Ovary (tissue), 9 donors: ENCODE measurements around the gene PARD6B. TPM values are rescaled to one million over a fixed set of nuclear protein-coding genes. Genes with fewer than 3 reads are reported as not detected.

Experiments
- DNase-seq, 5 donors: peaks; one replicate each; pipeline ENCODE4 v3.0.0-alpha.2; 2019 to 2020
- H3K27ac ChIP-seq, 2 donors: fragments of 200-600 bp; one replicate each; pipeline versions ENCODE4 v1.5.1 to v1.8.0; 2019 to 2022
- H3K27me3 ChIP-seq: fragments of 200-600 bp; one replicate; pipeline ENCODE4 v1.8.0; 2022
- H3K36me3 ChIP-seq: fragments of 200-600 bp; sonication (generic); one replicate; pipeline ENCODE4 v1.5.1; 2019
- H3K4me1 ChIP-seq: one replicate; pipeline ENCODE4 v1.8.1; 2013; ENCODE audit warnings: mild to moderate bottlenecking, moderate library complexity; ENCODE audit not compliant: insufficient read depth
- H3K4me3 ChIP-seq: fragments of 200-600 bp; sonication (generic); one replicate; pipeline ENCODE4 v1.5.1; 2017
- H3K9me3 ChIP-seq, 2 donors: fragments of 200-600 bp in 1 of 2; sonication (generic) in 1 of 2; one replicate each; pipeline versions ENCODE4 v1.5.1 to v1.8.1; 2013 to 2019; ENCODE audit warnings: mild to moderate bottlenecking in 1 of 2, moderate library complexity in 1 of 2
- EP300 ChIP-seq: sonication (generic); formaldehyde crosslinking; IDR thresholded peaks from one replicate; pipeline ENCODE4 v1.6.1; 2017; ENCODE audit warnings: antibody characterized with exemption
- POLR2A ChIP-seq: fragments of 450-650 bp; IDR thresholded peaks from one replicate; pipeline ENCODE4 v1.6.1; 2017; ENCODE audit warnings: antibody characterized with exemption, mild to moderate bottlenecking, moderate library complexity
- WGBS, 3 donors: extraction: QIAGEN DNeasy Blood & Tissue Kit in 1 of 3; methylation state at CpG; one replicate each; pipeline versions ENCODE4 v1.1.5 to v1.1.7; 2013 to 2017; 5-methylcytosine and 5-hydroxymethylcytosine counted together
- intact Hi-C, 4 donors: fragments of 100-400 bp; cut with DNase I; formaldehyde crosslinking; loops; one replicate each; pipeline versions ENCODE4 v1.11.0 to v1.15.1; 2022 to 2023
- polyA plus RNA-seq, 2 donors: library from polyadenylated mRNA; stranded (reverse); fragments of 200-250 nt in 1 of 2; fragments of 350-450 nt in 1 of 2; fragmentation: Illumina TruSeq in 1 of 2; extraction: RNeasy Lipid Tissue Mini Kit (QIAGEN cat#74804) in 1 of 2; gene quantifications; one replicate each; pipeline ENCODE4 v1.2.3, GENCODE V29; 2013 to 2014
- total RNA-seq, 7 donors: library from RNA; depleted of rRNA in 2 of 7; stranded (reverse); fragments of >200 nt in 2 of 7; fragmentation: NEBNext Ultra II Directional in 3 of 7; extraction: Animal tissue kit (Norgen Biotek cat#: 25700) in 3 of 7; gene quantifications; one replicate each; pipeline versions ENCODE4 v1.1.0 to v1.2.4, GENCODE V29; 2016 to 2023
- TF ChIP-seq, protein P1 (sequence below), 3 donors: fragments of 450-650 bp in 2 of 3; fragments of 200-600 bp in 1 of 3; IDR thresholded peaks; one replicate each; pipeline versions ENCODE4 v1.5.1 to v1.8.0; 2016 to 2022; ENCODE audit warnings: antibody characterized with exemption in 3 of 3, mild to moderate bottlenecking in 1 of 3
- donor health status: DM: no; HTN: no; CAD: no; lungs with moderate emphysema.
- donor health status: DM: no; HTN: no; CAD: no.
- donor health status: Bipolar disorder and iron deficiency.
- donor health status: DM: yes; HTN: yes; CAD: no.
- donor health status: DM: no; HTN: no; CAD: no.
- donor health status: DM: yes; HTN: yes; CAD: no.

The PARD6B gene
- total and polyA plus RNA-seq, 9 donors, result 0.91 to 14.4 (median 6.0) TPM

DNA sequence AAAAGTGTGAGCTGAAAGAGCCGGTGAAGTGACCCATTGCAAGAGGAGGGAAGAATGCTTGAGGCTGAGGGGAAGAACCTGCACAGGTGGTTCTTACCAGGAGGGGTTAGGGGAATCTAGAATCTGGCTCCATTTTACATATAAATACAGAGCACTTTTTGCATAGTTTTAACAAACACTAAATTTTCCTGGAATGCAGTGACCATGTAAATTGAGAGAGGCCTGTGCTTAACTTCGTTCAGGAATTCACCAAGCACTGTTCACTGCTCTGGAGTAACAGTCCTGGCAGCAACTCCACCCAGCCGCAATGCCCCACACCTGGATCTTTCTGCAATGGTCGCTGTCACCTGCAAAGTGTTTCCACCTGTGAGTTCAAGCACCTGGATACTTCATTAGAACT is 26.9 kb upstream of the PARD6B start:
- TF ChIP-seq, protein P1, sequence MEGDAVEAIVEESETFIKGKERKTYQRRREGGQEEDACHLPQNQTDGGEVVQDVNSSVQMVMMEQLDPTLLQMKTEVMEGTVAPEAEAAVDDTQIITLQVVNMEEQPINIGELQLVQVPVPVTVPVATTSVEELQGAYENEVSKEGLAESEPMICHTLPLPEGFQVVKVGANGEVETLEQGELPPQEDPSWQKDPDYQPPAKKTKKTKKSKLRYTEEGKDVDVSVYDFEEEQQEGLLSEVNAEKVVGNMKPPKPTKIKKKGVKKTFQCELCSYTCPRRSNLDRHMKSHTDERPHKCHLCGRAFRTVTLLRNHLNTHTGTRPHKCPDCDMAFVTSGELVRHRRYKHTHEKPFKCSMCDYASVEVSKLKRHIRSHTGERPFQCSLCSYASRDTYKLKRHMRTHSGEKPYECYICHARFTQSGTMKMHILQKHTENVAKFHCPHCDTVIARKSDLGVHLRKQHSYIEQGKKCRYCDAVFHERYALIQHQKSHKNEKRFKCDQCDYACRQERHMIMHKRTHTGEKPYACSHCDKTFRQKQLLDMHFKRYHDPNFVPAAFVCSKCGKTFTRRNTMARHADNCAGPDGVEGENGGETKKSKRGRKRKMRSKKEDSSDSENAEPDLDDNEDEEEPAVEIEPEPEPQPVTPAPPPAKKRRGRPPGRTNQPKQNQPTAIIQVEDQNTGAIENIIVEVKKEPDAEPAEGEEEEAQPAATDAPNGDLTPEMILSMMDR (IDR thresholded peaks at IDR 0.05), result no peak
- TF ChIP-seq POLR2A, result no peak
- TF ChIP-seq EP300, result no peak
- Histone ChIP-seq H3K27me3 (no peaks in the 10 kb centered on the region), H3K36me3 (no peaks in the 10 kb centered on the region), H3K27ac (no peak overlapping the region), H3K4me1 (no peaks in the 10 kb centered on the region), H3K9me3 (no peaks in the 10 kb centered on the region), H3K4me3 (no peak overlapping the region)
- no peak for DNase-seq
- 68 to 74% (median 71%) methylated on average over 4 of the region's 4 CpGs for WGBS, 3 donors
- intact Hi-C loops, result no loop called here

DNA sequence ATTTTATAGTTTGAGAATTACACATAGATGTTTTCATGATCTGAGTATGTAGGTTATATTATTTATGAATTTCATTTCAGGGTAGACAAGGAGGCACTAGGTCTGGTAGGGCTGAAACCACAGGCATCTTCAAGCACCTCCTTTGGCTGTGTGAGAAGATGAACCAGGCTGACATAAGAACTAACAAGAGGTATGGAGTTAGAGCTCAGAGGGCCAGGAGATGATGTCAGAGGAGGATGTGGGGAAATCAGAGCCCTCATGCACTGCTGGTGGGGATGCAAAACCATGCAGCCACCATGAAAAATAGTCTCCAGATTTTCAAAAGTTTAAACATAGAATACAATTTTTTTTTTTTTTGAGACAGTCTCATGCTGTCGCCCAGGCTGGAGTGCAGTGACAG is 26.4 kb upstream of the PARD6B start:
- Histone ChIP-seq H3K27me3 (no peaks in the 10 kb centered on the region), H3K9me3 (no peaks in the 10 kb centered on the region), H3K36me3 (no peaks in the 10 kb centered on the region), H3K4me1 (no peaks in the 10 kb centered on the region), H3K27ac (no peak overlapping the region), H3K4me3 (no peak overlapping the region)
- DNase-seq, result no peak
- intact Hi-C loops, result no loop called here
- TF ChIP-seq, protein P1 (IDR thresholded peaks at IDR 0.05), result no peak
- TF ChIP-seq EP300 (no peak), POLR2A (no peak)
- WGBS, 3 donors, result 94 to 100% (median 95%) methylated on average over 1 of the region's 1 CpG

DNA sequence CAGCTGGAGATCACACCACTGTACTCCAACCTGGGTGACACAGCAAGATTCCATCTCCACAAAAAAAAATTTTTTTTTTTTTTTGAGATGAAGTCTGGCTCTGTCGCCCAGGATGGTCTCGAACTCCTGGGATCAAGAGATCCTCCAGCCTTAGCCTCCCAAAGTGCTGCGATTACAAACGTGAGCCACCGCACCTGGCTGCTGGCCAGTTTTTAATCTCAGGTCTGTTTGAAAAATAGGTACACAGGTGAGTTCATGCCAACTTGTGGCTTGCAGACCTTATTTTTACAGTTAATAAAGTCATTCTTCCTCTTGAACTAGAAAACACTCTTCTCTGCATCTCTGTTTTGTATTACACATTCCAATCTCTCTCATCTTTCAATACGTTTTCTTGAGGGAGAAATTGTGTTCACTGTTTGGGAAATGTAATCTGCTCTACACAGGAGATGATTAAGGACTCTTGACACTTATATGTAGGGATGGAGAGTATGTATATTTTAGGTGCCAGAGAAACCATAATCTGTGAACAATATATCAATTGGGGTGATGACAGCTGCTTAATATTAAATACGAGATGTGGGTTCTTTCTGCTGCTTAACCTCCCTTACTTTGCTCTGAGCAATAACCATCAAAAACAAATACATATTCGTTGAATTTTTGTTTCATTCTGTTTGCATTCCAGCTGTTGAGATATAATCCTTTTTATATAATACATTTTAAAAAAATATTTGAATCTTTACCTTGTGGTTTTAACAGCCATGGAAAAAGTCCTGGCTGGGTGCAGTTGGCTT is 22.3 kb upstream of the PARD6B start:
- intact Hi-C loops, result no loop called here
- 40 to 44% (median 41%) methylated on average over 8 of the region's 8 CpGs for WGBS, 3 donors
- Histone ChIP-seq H3K9me3 (no peaks in the 10 kb centered on the region), H3K4me1 (no peaks in the 10 kb centered on the region), H3K27ac (no peak overlapping the region), H3K4me3 (no peak overlapping the region), H3K27me3 (no peaks in the 10 kb centered on the region), H3K36me3 (no peaks in the 10 kb centered on the region)
- TF ChIP-seq POLR2A (no peak), EP300 (no peak)
- TF ChIP-seq, protein P1 (IDR thresholded peaks at IDR 0.05), result no peak
- no peak for DNase-seq

DNA sequence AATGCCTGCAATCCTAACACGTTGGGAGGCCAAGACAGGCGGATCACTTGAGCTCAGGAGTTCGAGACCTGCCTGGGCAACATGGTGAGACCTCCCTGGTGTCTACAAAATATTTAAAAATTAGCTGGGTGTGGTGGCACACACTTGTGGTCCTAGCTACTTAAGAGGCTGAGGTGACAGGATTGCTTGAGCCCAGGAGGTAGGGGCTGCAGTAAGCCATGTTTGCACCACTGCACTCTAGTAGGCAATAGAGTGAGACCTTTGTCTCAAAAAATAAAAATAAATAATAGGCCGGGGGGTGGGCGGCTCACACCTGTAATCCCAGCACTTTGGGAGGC is 21.8 kb upstream of the PARD6B start:
- no peak for DNase-seq
- no peaks in the 10 kb centered on the region for H3K4me1 ChIP-seq
- intact Hi-C loops, result no loop called here
- no peaks in the 10 kb centered on the region for H3K9me3 ChIP-seq
- no peaks in the 10 kb centered on the region for H3K27me3 ChIP-seq
- H3K36me3 ChIP-seq, result no peaks in the 10 kb centered on the region
- no peak overlapping the region for H3K27ac ChIP-seq
- WGBS, 3 donors, result 47 to 53% (median 51%) methylated on average over 5 of the region's 5 CpGs
- no peak overlapping the region for H3K4me3 ChIP-seq
- no peak for TF ChIP-seq EP300

DNA sequence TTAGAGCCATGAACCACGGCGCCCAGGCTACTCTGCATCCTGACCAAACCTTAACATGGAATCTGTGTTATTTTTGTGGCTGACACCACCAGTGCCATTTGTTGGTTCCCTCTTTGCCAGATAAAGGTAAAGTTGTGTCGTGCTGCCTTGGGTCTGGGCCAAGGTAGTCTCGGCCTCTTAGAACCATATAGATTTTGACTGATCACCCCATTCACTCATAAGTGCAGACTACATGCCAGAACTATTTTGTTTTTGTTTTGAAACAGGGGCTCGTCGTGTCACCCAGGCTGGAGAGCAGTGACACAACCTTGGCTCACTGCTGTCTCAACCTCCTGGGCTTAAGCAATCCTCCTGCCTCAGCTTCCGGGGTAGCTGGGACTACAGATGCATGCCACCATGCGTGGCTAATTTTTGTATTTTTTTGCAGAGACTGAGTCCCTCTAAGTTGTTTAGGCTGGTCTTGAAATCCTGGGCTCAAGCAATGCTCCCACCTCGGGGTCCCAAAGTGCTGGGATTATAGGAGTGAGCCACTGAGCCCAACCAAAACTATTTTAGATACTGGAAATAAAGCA is 20.8 kb upstream of the PARD6B start:
- Histone ChIP-seq H3K4me3 (no peak overlapping the region), H3K27me3 (no peaks in the 10 kb centered on the region), H3K36me3 (no peaks in the 10 kb centered on the region), H3K27ac (no peak overlapping the region), H3K4me1 (no peaks in the 10 kb centered on the region), H3K9me3 (no peaks in the 10 kb centered on the region)
- DNase-seq, result no peak
- intact Hi-C loops, result loop anchor here in 2 of 4 donors (10.0 kb wide), 2 partner anchors 46 to 86 kb away; no protein-coding TSS in a partner anchor
- WGBS, 3 donors, result 76 to 83% (median 82%) methylated on average over 9 of the region's 9 CpGs
- TF ChIP-seq POLR2A (no peak), EP300 (no peak)
- TF ChIP-seq, protein P1 (IDR thresholded peaks at IDR 0.05), result no peak
